HepG2 (cell line): ENCODE results near the gene LRRC74A. TPM values are rescaled to one million over a fixed set of nuclear protein-coding genes. Genes with fewer than 3 reads are reported as not detected.
A peak's percentile ranks its signal among the peaks of the same experiment; 100 is the strongest.

ENCODE experiments used
- ARID4A ChIP-seq: sonication (generic); formaldehyde crosslinking; IDR thresholded peaks from 2 replicates; pipeline ENCODE4 v1.5.0; 2020; ENCODE audit warnings: mild to moderate bottlenecking, missing genetic modification reagents, borderline replicate concordance
- CCAR2 ChIP-seq: fragments of 200-400 bp; formaldehyde crosslinking; optimal IDR thresholded peaks from 2 replicates; pipeline ENCODE3; 2018; ENCODE audit warnings: low read depth, mild to moderate bottlenecking, low read length, moderate library complexity
- HOXA3 ChIP-seq: sonication (generic); formaldehyde crosslinking; IDR thresholded peaks from 2 replicates; pipeline ENCODE4 v1.5.0; 2020; ENCODE audit warnings: missing genetic modification reagents
- KLF9 ChIP-seq: IDR thresholded peaks from 2 replicates; pipeline ENCODE4 v1.6.1; 2016; ENCODE audit warnings: low read depth
- KMT2A ChIP-seq: sonication (generic); formaldehyde crosslinking; IDR thresholded peaks from 2 replicates; pipeline ENCODE4 v1.4.0; 2020; ENCODE audit warnings: missing genetic modification reagents
- PATZ1 ChIP-seq: sonication (generic); formaldehyde crosslinking; IDR thresholded peaks from 2 replicates; pipeline ENCODE4 v1.4.0; 2020; ENCODE audit warnings: missing genetic modification reagents
- SALL1 ChIP-seq: sonication (generic); formaldehyde crosslinking; IDR thresholded peaks from 2 replicates; pipeline ENCODE4 v1.8.0; 2022; ENCODE audit warnings: mild to moderate bottlenecking, missing genetic modification reagents
- SIX4 ChIP-seq: sonication (generic); formaldehyde crosslinking; IDR thresholded peaks from 2 replicates; pipeline ENCODE4 v1.4.0; 2020; ENCODE audit warnings: missing genetic modification reagents
- SP1 ChIP-seq, 2 experiments: fragments of 450-650 bp in 1 of 2; sonication (generic) in 1 of 2; formaldehyde crosslinking in 1 of 2; IDR thresholded peaks; 2 replicates each; pipeline versions ENCODE4 v1.4.0 to v1.6.1; 2016 to 2020; ENCODE audit warnings: missing genetic modification reagents in 1 of 2
- STAG1 ChIP-seq: sonication (generic); formaldehyde crosslinking; IDR thresholded peaks from 2 replicates; pipeline ENCODE4 v1.4.0; 2020; ENCODE audit warnings: missing genetic modification reagents
- ZBTB20 ChIP-seq: sonication (generic); formaldehyde crosslinking; IDR thresholded peaks from 2 replicates; pipeline ENCODE4 v1.8.1; 2023; ENCODE audit warnings: missing genetic modification reagents, low read depth, mild to moderate bottlenecking, borderline replicate concordance
- ZFP82 ChIP-seq: sonication (generic); formaldehyde crosslinking; IDR thresholded peaks from 2 replicates; pipeline ENCODE4 v1.5.1; 2020; ENCODE audit warnings: mild to moderate bottlenecking, missing genetic modification reagents, borderline replicate concordance
- ZFP91 ChIP-seq: sonication (generic); formaldehyde crosslinking; IDR thresholded peaks from 2 replicates; pipeline ENCODE4 v1.9.0; 2022; ENCODE audit warnings: missing genetic modification reagents, mild to moderate bottlenecking, borderline replicate concordance
- ZKSCAN1 ChIP-seq: fragments of 150-350 bp; IDR thresholded peaks from 2 replicates; pipeline ENCODE4 v1.6.1; 2014; ENCODE audit warnings: low read length
- ZNF574 ChIP-seq: sonication (generic); formaldehyde crosslinking; IDR thresholded peaks from 2 replicates; pipeline ENCODE4 v1.4.0; 2020; ENCODE audit warnings: missing genetic modification reagents
- ZNF724P ChIP-seq: sonication (generic); formaldehyde crosslinking; IDR thresholded peaks from 2 replicates; pipeline ENCODE4 v1.8.0; 2022; ENCODE audit warnings: missing genetic modification reagents, borderline replicate concordance
- ZNF781 ChIP-seq: sonication (generic); formaldehyde crosslinking; IDR thresholded peaks from 2 replicates; pipeline ENCODE4 v1.5.1; 2020; ENCODE audit warnings: borderline replicate concordance, mild to moderate bottlenecking, missing genetic modification reagents; ENCODE audit errors: not compliant biosample characterization
- polyA plus RNA-seq, 8 experiments: library from polyadenylated mRNA; depleted of rRNA in 3 of 8; stranded (reverse) in 7 of 8; unstranded in 1 of 8; fragments of >200 nt; fragmentation: Illumina TruSeq in 4 of 8; extraction: Trizol in 4 of 8; gene quantifications; 2 replicates each; pipeline versions ENCODE4 v1.2.1 to v1.2.3, GENCODE V29; 2011 to 2016; ENCODE audit warnings: low read depth in 4 of 8, missing spikeins in 1 of 8, mixed read lengths in 1 of 8; ENCODE audit not compliant: insufficient read depth in 1 of 8
- total RNA-seq, 5 experiments: library from RNA; depleted of rRNA; stranded (reverse); fragments of >200 nt; fragmentation: Illumina TruSeq; extraction: Trizol; gene quantifications; 2 replicates each; pipeline ENCODE4 v1.2.3, GENCODE V29; 2016; ENCODE audit warnings: low read depth in 1 of 5
- TF ChIP-seq, protein P1 (sequence below): sonication (generic); formaldehyde crosslinking; IDR thresholded peaks from 2 replicates; pipeline ENCODE4 v1.8.0; 2022; ENCODE audit warnings: missing genetic modification reagents, mild to moderate bottlenecking, borderline replicate concordance

LRRC74A gene
- total and polyA plus RNA-seq, 2 of the 13 experiments (the other 11 are each of a cell fraction or from before 2014, with no cell fraction given) = not detected

- TF ChIP-seq ARID4A (CRISPR knock-in tag) (no peak; the same call in 1 of the 2 replicates), PATZ1 (CRISPR knock-in tag) (0 out of 2 replicates have a peak, but pooled peaks have one; percentile 15), KMT2A (CRISPR knock-in tag) (no peak), SP1 (IDR thresholded peaks at IDR 0.05) (no peak), SP1 (CRISPR knock-in tag; IDR thresholded peaks at IDR 0.05) (peak; percentile 92), ZNF781 (CRISPR knock-in tag) (no peak), SALL1 (CRISPR knock-in tag) (peak; percentile 30; the same call in 1 of the 2 replicates), ZKSCAN1 (peak; percentile 83; the same call in 1 of the 2 replicates), SIX4 (no peak), CCAR2 (peak; percentile 75), ZNF574 (CRISPR knock-in tag) (no peak), ZFP91 (no peak), ZFP82 (CRISPR knock-in tag) (no peak), STAG1 (CRISPR knock-in tag) (peak; percentile 75), ZBTB20 (no peak), ZNF724P (CRISPR knock-in tag) (no peak), HOXA3 (0 out of 2 replicates have a peak, but pooled peaks have one; percentile 16), KLF9 (CRISPR knock-in tag) (no peak)
- TF ChIP-seq, protein P1, sequence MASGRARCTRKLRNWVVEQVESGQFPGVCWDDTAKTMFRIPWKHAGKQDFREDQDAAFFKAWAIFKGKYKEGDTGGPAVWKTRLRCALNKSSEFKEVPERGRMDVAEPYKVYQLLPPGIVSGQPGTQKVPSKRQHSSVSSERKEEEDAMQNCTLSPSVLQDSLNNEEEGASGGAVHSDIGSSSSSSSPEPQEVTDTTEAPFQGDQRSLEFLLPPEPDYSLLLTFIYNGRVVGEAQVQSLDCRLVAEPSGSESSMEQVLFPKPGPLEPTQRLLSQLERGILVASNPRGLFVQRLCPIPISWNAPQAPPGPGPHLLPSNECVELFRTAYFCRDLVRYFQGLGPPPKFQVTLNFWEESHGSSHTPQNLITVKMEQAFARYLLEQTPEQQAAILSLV (CRISPR knock-in tag) = no peak
These were observed 41.3 kb upstream of the LRRC74A start (continued) for GRCh38 chr14:76784881-76785280.
